Type B pancreatic cell (in vitro differentiated cells): ENCODE results near the gene TRAF3IP1. TPM values are rescaled to one million over a fixed set of nuclear protein-coding genes. Genes with fewer than 3 reads are reported as not detected.
"Not testable (repeated sequence)": the region's sequence is repeated elsewhere in the genome, so short reads cannot be mapped to it uniquely, and the experiment has no call there.

Experiments used
- DNase-seq: peaks from one replicate; pipeline ENCODE4 v3.0.0; 2021; ENCODE audit warnings: mixed read lengths; ENCODE audit not compliant: unreplicated experiment; ENCODE audit errors: extremely low spot score
- H3K27ac Mint-ChIP-seq: 2 replicates; pipeline ENCODE4 v1.8.0; 2021; ENCODE audit warnings: mild to moderate bottlenecking, mixed read lengths
- H3K27me3 Mint-ChIP-seq: 2 replicates; pipeline ENCODE4 v1.8.0; 2021; ENCODE audit warnings: mixed read lengths
- H3K36me3 Mint-ChIP-seq: 2 replicates; pipeline ENCODE4 v1.8.0; 2021; ENCODE audit warnings: mixed read lengths
- H3K4me1 Mint-ChIP-seq: one replicate; pipeline ENCODE4 v1.8.0; 2021; ENCODE audit warnings: mixed read lengths; ENCODE audit not compliant: unreplicated experiment
- H3K4me3 Mint-ChIP-seq: 2 replicates; pipeline ENCODE4 v1.8.0; 2021; ENCODE audit warnings: mild to moderate bottlenecking, mixed read lengths
- H3K9me3 Mint-ChIP-seq: 2 replicates; pipeline ENCODE4 v1.8.0; 2021; ENCODE audit warnings: mixed read lengths
- CTCF ChIP-seq: fragments of 200-600 bp; sonication (generic); conservative IDR thresholded peaks from 2 replicates; pipeline ENCODE4 v1.5.0; 2021; ENCODE audit warnings: antibody characterized with exemption, mild to moderate bottlenecking
- total RNA-seq: library from RNA; stranded (reverse); gene quantifications from 2 replicates; pipeline ENCODE4 v1.2.1, GENCODE V29; 2021; ENCODE audit warnings: low replicate concordance

TRAF3IP1 gene
- total RNA-seq, 1 donor from 2014 or later = 20.9 TPM

GRCh38 chr2:238330391-238330790 is 10.1 kb downstream of the TRAF3IP1 start:
- Mint-ChIP-seq H3K9me3 (no peaks in the 10 kb centered on the region), H3K27ac (no peak overlapping the region), H3K36me3 (peaks cover 16% of the 10 kb centered on the region), H3K27me3 (no peaks in the 10 kb centered on the region), H3K4me3 (no peak overlapping the region), H3K4me1 (no peaks in the 10 kb centered on the region)
- TF ChIP-seq CTCF = no peak
- peak; percentile 36 for DNase-seq

GRCh38 chr2:238331916-238332315 is 11.6 kb downstream of the TRAF3IP1 start:
- Mint-ChIP-seq H3K4me1 (no peaks in the 10 kb centered on the region), H3K27me3 (no peaks in the 10 kb centered on the region), H3K36me3 (peaks cover 16% of the 10 kb centered on the region), H3K4me3 (no peak overlapping the region), H3K9me3 (no peaks in the 10 kb centered on the region), H3K27ac (no peak overlapping the region)
- no peak for DNase-seq
- TF ChIP-seq CTCF = no peak

- no peaks in the 10 kb centered on the region for H3K27me3 Mint-ChIP-seq
- H3K27ac Mint-ChIP-seq = no peak overlapping the region
- H3K36me3 Mint-ChIP-seq = peaks cover 9% of the 10 kb centered on the region
- TF ChIP-seq CTCF = no peak
- H3K4me3 Mint-ChIP-seq = no peak overlapping the region
- H3K4me1 Mint-ChIP-seq = no peaks in the 10 kb centered on the region
- no peak for DNase-seq
- no peaks in the 10 kb centered on the region for H3K9me3 Mint-ChIP-seq
These were observed 14.6 kb downstream of the TRAF3IP1 start for GRCh38 chr2:238334885-238335284.

GRCh38 chr2:238335591-238335990 is 15.3 kb downstream of the TRAF3IP1 start:
- H3K27ac Mint-ChIP-seq, H3K4me1 Mint-ChIP-seq, H3K9me3 Mint-ChIP-seq, H3K27me3 Mint-ChIP-seq, DNase-seq, H3K36me3 Mint-ChIP-seq, H3K4me3 Mint-ChIP-seq: not testable (repeated sequence)

- H3K4me1 Mint-ChIP-seq = no peaks in the 10 kb centered on the region
These were observed 15.8 kb downstream of the TRAF3IP1 start for GRCh38 chr2:238336151-238336550.

More at GRCh38 chr2:238336151-238336550, 15.8 kb downstream of the TRAF3IP1 start:
- no peak for DNase-seq
- no peak for TF ChIP-seq CTCF
- Mint-ChIP-seq H3K27me3 (no peaks in the 10 kb centered on the region), H3K4me3 (no peak overlapping the region), H3K9me3 (no peaks in the 10 kb centered on the region), H3K36me3 (peaks cover 9% of the 10 kb centered on the region), H3K27ac (no peak overlapping the region)
